ENCODE data around the gene TNNC2. TPM values are rescaled to one million over a fixed set of nuclear protein-coding genes. Genes with fewer than 3 reads are reported as not detected.

Gene TNNC2
- polyA plus RNA-seq, 3 donors: 0.71 to 1.2 (median 1.0) TPM

GRCh38 chr20:45813006-45813340 lies 14.1 kb downstream of the TNNC2 start:
- H3K9me3 Mint-ChIP-seq: peaks cover 0 to 3% (median 0%) of the 10 kb centered on the region in 7 donors
- H3K27me3 Mint-ChIP-seq (ENCODE audit: low read depth in 3 of 3): peaks cover 0 to 1% (median 0%) of the 10 kb centered on the region in 3 donors
- TF ChIP-seq CTCF (IDR thresholded peaks at IDR 0.05): no peak
- peak overlapping the region; percentile 81 for H2AFZ ChIP-seq (ENCODE audit: insufficient read depth, low read depth, low read length, poor library complexity, severe bottlenecking)
- no peaks in the 10 kb centered on the region for H3K27me3 ChIP-seq (ENCODE audit: control insufficient read depth in 2 of 2, insufficient read depth in 2 of 2, low read length in 2 of 2)
- 24% methylated on average over 11 of the region's 11 CpGs for WGBS (ENCODE audit: insufficient coverage)
- intact Hi-C loops (cut with micrococcal nuclease): loop anchor here in 1 of 2 donors (5.0 to 10.0 kb wide), 2 partner anchors 122 to 159 kb away; partner anchors contain the start of genes PCIF1 and ZNF335
- H3K79me2 ChIP-seq (ENCODE audit: insufficient read depth, low read length): peaks cover 38% of the 10 kb centered on the region
- no peaks in the 10 kb centered on the region for H3K9me3 ChIP-seq (replicated peaks in 1 of 2; ENCODE audit: control insufficient read depth in 1 of 2, insufficient read depth in 1 of 2, low read length in 2 of 2)
- H3K36me3 ChIP-seq (replicated peaks in 1 of 2; ENCODE audit: control insufficient read depth in 1 of 2, insufficient read depth in 2 of 2, low read length in 2 of 2): peaks cover 40 to 62% of the 10 kb centered on the region in 2 donors
- peaks cover 40% of the 10 kb centered on the region for H4K20me1 ChIP-seq (ENCODE audit: insufficient read depth, low read length)
- peak overlapping the region; percentile 99 for H3K4me2 ChIP-seq (replicated peaks; ENCODE audit: extremely low read depth, low read length, poor library complexity, severe bottlenecking)
- peak overlapping the region in 1 of 2 donors; percentile 65 for H3K27ac ChIP-seq (ENCODE audit: low read depth in 1 of 2, low read length in 2 of 2)
- peak overlapping the region in 6 of 7 donors; percentile 2 to 70 (median 54) for H3K27ac Mint-ChIP-seq
- peaks cover 22% of the 10 kb centered on the region for H3K4me1 Mint-ChIP-seq
- H3K4me3 ChIP-seq (replicated peaks in 1 of 3; ENCODE audit: low read depth in 2 of 3, low read length in 3 of 3): peak overlapping the region; percentile 57 to 85 (median 80)
- DNase-seq: no peak
- H3K9ac ChIP-seq (ENCODE audit: insufficient read depth, low read length, poor library complexity, severe bottlenecking): peak overlapping the region; percentile 52
- peak overlapping the region; percentile 67 to 84 for H3K4me3 Mint-ChIP-seq
- H3K36me3 Mint-ChIP-seq: peaks cover 44 to 57% of the 10 kb centered on the region in 2 donors
- H3K4me1 ChIP-seq (ENCODE audit: control insufficient read depth in 1 of 2, insufficient read depth in 2 of 2, low read length in 2 of 2): peaks cover 18 to 24% of the 10 kb centered on the region in 2 donors

GRCh38 chr20:45812157-45813005 lies 14.7 kb downstream of the TNNC2 start, which contains the start of gene UBE2C:
UBE2C (plus strand) TSS chr20:45812644; CDS start chr20:45812696, 52 bp downstream.
- WGBS (ENCODE audit: insufficient coverage): 3% methylated on average over 65 of the region's 65 CpGs
- Histone ChIP-seq H3K79me2 (ENCODE audit: insufficient read depth, low read length) (peaks cover 38% of the 10 kb centered on the region), H3K4me1 (ENCODE audit: control insufficient read depth in 1 of 2, insufficient read depth in 2 of 2, low read length in 2 of 2) (peaks cover 18 to 24% of the 10 kb centered on the region in 2 donors), H3K9ac (ENCODE audit: insufficient read depth, low read length, poor library complexity, severe bottlenecking) (peak within 1 kb of the TSS; percentile 52), H3K4me2 (replicated peaks; ENCODE audit: extremely low read depth, low read length, poor library complexity, severe bottlenecking) (peak within 1 kb of the TSS; percentile 99), H3K36me3 (replicated peaks in 1 of 2; ENCODE audit: control insufficient read depth in 1 of 2, insufficient read depth in 2 of 2, low read length in 2 of 2) (peaks cover 46 to 66% of the 10 kb centered on the region in 2 donors), H4K20me1 (ENCODE audit: insufficient read depth, low read length) (peaks cover 40% of the 10 kb centered on the region), H3K27ac (ENCODE audit: low read depth in 1 of 2, low read length in 2 of 2) (peak within 1 kb of the TSS in 1 of 2 donors; percentile 65), H3K9me3 (replicated peaks in 1 of 2; ENCODE audit: control insufficient read depth in 1 of 2, insufficient read depth in 1 of 2, low read length in 2 of 2) (no peaks in the 10 kb centered on the region), H3K4me3 (replicated peaks in 1 of 3; ENCODE audit: low read depth in 2 of 3, low read length in 3 of 3) (peak within 1 kb of the TSS; percentile 57 to 85 (median 80)), H3K27me3 (ENCODE audit: control insufficient read depth in 2 of 2, insufficient read depth in 2 of 2, low read length in 2 of 2) (no peaks in the 10 kb centered on the region), H2AFZ (ENCODE audit: insufficient read depth, low read depth, low read length, poor library complexity, severe bottlenecking) (peak within 1 kb of the TSS; percentile 81)
- peak within 1 kb of the TSS; percentile 67 to 84 for H3K4me3 Mint-ChIP-seq
- TF ChIP-seq CTCF (IDR thresholded peaks at IDR 0.05): no peak
- peaks cover 50 to 60% of the 10 kb centered on the region in 2 donors for H3K36me3 Mint-ChIP-seq
- peak within 1 kb of the TSS; percentile 34 to 91 (median 75) for H3K27ac Mint-ChIP-seq
- intact Hi-C loops (cut with micrococcal nuclease): loop anchor here in 1 of 2 donors (5.0 to 10.0 kb wide), 2 partner anchors 122 to 160 kb away; partner anchors contain the start of genes PCIF1 and ZNF335
- no peaks in the 10 kb centered on the region for H3K27me3 Mint-ChIP-seq (ENCODE audit: low read depth in 3 of 3)
- peaks cover 0 to 3% (median 0%) of the 10 kb centered on the region in 7 donors for H3K9me3 Mint-ChIP-seq
- peak; percentile 95 to 100 (median 97) for DNase-seq
- peaks cover 22% of the 10 kb centered on the region for H3K4me1 Mint-ChIP-seq
